Measurements from ENCODE around the gene RACGAP1.
A peak's percentile ranks its signal among the peaks of the same experiment; 100 is the strongest.

RACGAP1 gene

GRCh38 chr12:49970658-49971057, 54.6 kb downstream of the RACGAP1 start:
- peaks cover 8 to 11% of the 10 kb centered on the region in 2 donors for H3K4me1 ChIP-seq (ENCODE audit: control insufficient read depth in 2 of 2, insufficient read depth in 1 of 2, low read depth in 1 of 2, low read length in 2 of 2)
- H3K27ac ChIP-seq (replicated peaks; ENCODE audit: low read length) = no peak overlapping the region
- no peak overlapping the region for H3K4ac ChIP-seq (ENCODE audit: low read length)
- no peak overlapping the region for H3K14ac ChIP-seq (ENCODE audit: low read length)
- DNase-seq (ENCODE audit: low spot score) = no peak
- H3K4me2 ChIP-seq (ENCODE audit: insufficient read depth, low read length, poor library complexity, severe bottlenecking) = no peak overlapping the region
- no peak overlapping the region for H2BK5ac ChIP-seq (ENCODE audit: low read length)
- no peaks in the 10 kb centered on the region for H3K9me3 ChIP-seq (replicated peaks in 1 of 2; ENCODE audit: control insufficient read depth in 2 of 2, insufficient read depth in 1 of 2, low read depth in 1 of 2, low read length in 2 of 2)
- no peak overlapping the region for H3K9ac ChIP-seq (ENCODE audit: low read depth, low read length, poor library complexity)
- H2BK120ac ChIP-seq (ENCODE audit: low read depth, low read length) = no peak overlapping the region
- no peak overlapping the region for H2BK15ac ChIP-seq (ENCODE audit: low read length)
- peaks cover 3% of the 10 kb centered on the region for H3K79me1 ChIP-seq (ENCODE audit: low read depth, low read length)
- no peaks in the 10 kb centered on the region for H3K36me3 ChIP-seq (replicated peaks in 1 of 2; ENCODE audit: control insufficient read depth in 2 of 2, insufficient read depth in 2 of 2, low read length in 2 of 2)
- H3K18ac ChIP-seq (ENCODE audit: low read length) = no peak overlapping the region
- H3K27me3 ChIP-seq (ENCODE audit: control insufficient read depth in 3 of 3, insufficient read depth in 3 of 3, low read depth in 1 of 3, low read length in 3 of 3) = peaks cover 0 to 33% (median 12%) of the 10 kb centered on the region in 3 experiments
- WGBS, 2 donors (ENCODE audit: extremely low coverage in 2 of 2, insufficient read length in 2 of 2, insufficient replicate concordance in 1 of 2) = no CpG with 5 or more reads among the region's 10 CpGs
- H3K4me3 ChIP-seq (ENCODE audit: low read length in 2 of 2) = no peak overlapping the region
- no peak overlapping the region for H4K91ac ChIP-seq (ENCODE audit: low read depth, low read length, poor library complexity)
- no peak overlapping the region for H2BK12ac ChIP-seq (ENCODE audit: low read length)
- no peak overlapping the region for H4K8ac ChIP-seq (ENCODE audit: low read depth, low read length)
- peak overlapping the region; percentile 8 for H2AK5ac ChIP-seq (ENCODE audit: low read depth, low read length)
- H3K23ac ChIP-seq (ENCODE audit: low read depth, low read length, poor library complexity) = no peak overlapping the region
- no peak overlapping the region for H2AFZ ChIP-seq (ENCODE audit: low read length)

DNA sequence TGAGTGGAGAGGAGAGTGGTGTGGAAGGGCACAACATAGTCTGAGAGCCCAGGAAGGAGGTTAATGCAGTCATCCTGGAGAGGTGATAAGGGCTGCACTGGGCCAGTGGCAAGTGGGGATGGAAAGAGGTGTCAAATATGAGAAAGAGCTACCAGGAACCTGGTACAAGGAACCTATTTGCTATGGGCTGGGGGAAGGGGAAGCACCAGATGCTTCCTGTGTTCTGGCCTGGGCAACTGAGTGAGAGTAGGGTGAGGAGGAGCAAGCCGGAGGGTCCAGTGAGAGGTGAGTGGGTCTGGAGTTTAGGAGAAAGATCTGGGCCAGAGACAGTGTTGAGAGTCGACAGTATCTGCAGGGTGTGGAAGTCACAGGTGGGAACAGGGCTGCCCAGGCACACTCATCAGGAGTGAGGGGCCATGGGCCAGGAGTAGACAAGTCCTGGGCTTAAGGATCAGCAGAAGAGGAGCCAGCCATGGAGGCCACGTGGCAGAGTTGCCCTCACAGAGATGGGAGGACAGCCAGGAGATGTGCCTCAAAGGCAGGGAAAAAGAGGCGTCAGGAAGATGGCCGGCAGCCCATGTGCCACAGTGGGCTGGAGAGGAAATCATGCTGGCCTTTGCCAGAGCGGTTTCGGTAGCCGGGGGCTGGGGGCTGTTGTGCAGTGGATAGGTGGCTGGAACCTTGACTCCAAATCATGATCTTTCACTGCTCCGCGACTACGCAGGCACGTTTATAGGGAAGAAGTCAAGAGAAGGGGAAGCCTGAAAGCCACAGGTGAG, 55.5 kb downstream of the RACGAP1 start:
- Histone ChIP-seq H3K9me3 (replicated peaks in 1 of 2; ENCODE audit: control insufficient read depth in 2 of 2, insufficient read depth in 1 of 2, low read depth in 1 of 2, low read length in 2 of 2) (no peaks in the 10 kb centered on the region), H3K4me1 (ENCODE audit: control insufficient read depth in 2 of 2, insufficient read depth in 1 of 2, low read depth in 1 of 2, low read length in 2 of 2) (peaks cover 8 to 14% of the 10 kb centered on the region in 2 donors), H3K9ac (ENCODE audit: low read depth, low read length, poor library complexity) (no peak overlapping the region), H2BK5ac (ENCODE audit: low read length) (peak overlapping the region; percentile 35), H3K4me2 (ENCODE audit: insufficient read depth, low read length, poor library complexity, severe bottlenecking) (no peak overlapping the region), H3K79me1 (ENCODE audit: low read depth, low read length) (peaks cover 3% of the 10 kb centered on the region), H3K18ac (ENCODE audit: low read length) (peak overlapping the region; percentile 21), H3K23ac (ENCODE audit: low read depth, low read length, poor library complexity) (no peak overlapping the region), H3K14ac (ENCODE audit: low read length) (peak overlapping the region; percentile 11), H2AK5ac (ENCODE audit: low read depth, low read length) (no peak overlapping the region), H3K4me3 (ENCODE audit: low read length in 2 of 2) (no peak overlapping the region), H3K36me3 (replicated peaks in 1 of 2; ENCODE audit: control insufficient read depth in 2 of 2, insufficient read depth in 2 of 2, low read length in 2 of 2) (no peaks in the 10 kb centered on the region), H3K27ac (replicated peaks; ENCODE audit: low read length) (no peak overlapping the region), H3K27me3 (ENCODE audit: control insufficient read depth in 3 of 3, insufficient read depth in 3 of 3, low read depth in 1 of 3, low read length in 3 of 3) (peaks cover 0 to 35% (median 12%) of the 10 kb centered on the region in 3 experiments), H2AFZ (ENCODE audit: low read length) (no peak overlapping the region), H4K91ac (ENCODE audit: low read depth, low read length, poor library complexity) (no peak overlapping the region), H4K8ac (ENCODE audit: low read depth, low read length) (no peak overlapping the region), H3K4ac (ENCODE audit: low read length) (no peak overlapping the region), H2BK12ac (ENCODE audit: low read length) (no peak overlapping the region), H2BK120ac (ENCODE audit: low read depth, low read length) (no peak overlapping the region), H2BK15ac (ENCODE audit: low read length) (peak overlapping the region; percentile 84)
- no peak for DNase-seq (ENCODE audit: low spot score)
- no CpG with 5 or more reads among the region's 12 CpGs for WGBS, 2 donors (ENCODE audit: extremely low coverage in 2 of 2, insufficient read length in 2 of 2, insufficient replicate concordance in 1 of 2)

GRCh38 chr12:49969027-49969426, 56.3 kb downstream of the RACGAP1 start:
- H3K4ac ChIP-seq (ENCODE audit: low read length) = no peak overlapping the region
- WGBS, 2 donors (ENCODE audit: extremely low coverage in 2 of 2, insufficient read length in 2 of 2, insufficient replicate concordance in 1 of 2) = no CpG with 5 or more reads among the region's 5 CpGs
- H4K8ac ChIP-seq (ENCODE audit: low read depth, low read length) = no peak overlapping the region
- H3K14ac ChIP-seq (ENCODE audit: low read length) = no peak overlapping the region
- no peak overlapping the region for H2BK5ac ChIP-seq (ENCODE audit: low read length)
- H2AFZ ChIP-seq (ENCODE audit: low read length) = no peak overlapping the region
- DNase-seq (ENCODE audit: low spot score) = no peak
- H3K4me1 ChIP-seq (ENCODE audit: control insufficient read depth in 2 of 2, insufficient read depth in 1 of 2, low read depth in 1 of 2, low read length in 2 of 2) = peaks cover 8 to 14% of the 10 kb centered on the region in 2 donors
- no peak overlapping the region for H3K18ac ChIP-seq (ENCODE audit: low read length)
- no peak overlapping the region for H3K23ac ChIP-seq (ENCODE audit: low read depth, low read length, poor library complexity)
- H3K36me3 ChIP-seq (replicated peaks in 1 of 2; ENCODE audit: control insufficient read depth in 2 of 2, insufficient read depth in 2 of 2, low read length in 2 of 2) = no peaks in the 10 kb centered on the region
- H3K4me2 ChIP-seq (ENCODE audit: insufficient read depth, low read length, poor library complexity, severe bottlenecking) = no peak overlapping the region
- peaks cover 3% of the 10 kb centered on the region for H3K79me1 ChIP-seq (ENCODE audit: low read depth, low read length)
- H3K27ac ChIP-seq (replicated peaks; ENCODE audit: low read length) = no peak overlapping the region
- H2BK12ac ChIP-seq (ENCODE audit: low read length) = no peak overlapping the region
- H2BK15ac ChIP-seq (ENCODE audit: low read length) = no peak overlapping the region
- no peak overlapping the region for H3K4me3 ChIP-seq (ENCODE audit: low read length in 2 of 2)
- no peak overlapping the region for H3K9ac ChIP-seq (ENCODE audit: low read depth, low read length, poor library complexity)
- no peak overlapping the region for H2BK120ac ChIP-seq (ENCODE audit: low read depth, low read length)
- H4K91ac ChIP-seq (ENCODE audit: low read depth, low read length, poor library complexity) = no peak overlapping the region
- no peak overlapping the region for H2AK5ac ChIP-seq (ENCODE audit: low read depth, low read length)
- H3K27me3 ChIP-seq (ENCODE audit: control insufficient read depth in 3 of 3, insufficient read depth in 3 of 3, low read depth in 1 of 3, low read length in 3 of 3) = peaks cover 0 to 41% (median 15%) of the 10 kb centered on the region in 3 experiments
- no peaks in the 10 kb centered on the region for H3K9me3 ChIP-seq (replicated peaks in 1 of 2; ENCODE audit: control insufficient read depth in 2 of 2, insufficient read depth in 1 of 2, low read depth in 1 of 2, low read length in 2 of 2)

DNA sequence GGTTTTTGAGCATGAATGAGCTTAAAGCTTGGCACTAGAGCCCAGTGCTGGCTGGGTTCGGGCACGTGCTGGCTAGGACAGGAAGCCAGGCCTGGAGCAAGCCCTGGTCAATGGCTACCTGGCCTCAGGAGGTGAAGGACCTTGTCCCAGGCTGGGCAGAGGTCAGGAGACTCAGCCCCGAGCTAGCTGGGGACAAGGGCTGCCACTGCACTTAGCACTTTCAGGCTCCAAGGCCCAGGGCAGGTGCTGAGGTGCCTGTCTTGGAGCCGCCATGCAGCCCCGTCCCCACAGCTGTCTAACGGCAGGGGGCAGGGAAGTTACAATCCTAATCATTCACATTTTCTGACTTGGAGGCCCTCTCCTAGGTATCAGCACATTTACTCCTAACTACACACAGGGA, 56.8 kb downstream of the RACGAP1 start:
- Histone ChIP-seq H2BK5ac (ENCODE audit: low read length) (no peak overlapping the region), H4K91ac (ENCODE audit: low read depth, low read length, poor library complexity) (no peak overlapping the region), H2BK15ac (ENCODE audit: low read length) (no peak overlapping the region), H3K36me3 (replicated peaks in 1 of 2; ENCODE audit: control insufficient read depth in 2 of 2, insufficient read depth in 2 of 2, low read length in 2 of 2) (no peaks in the 10 kb centered on the region), H3K9me3 (replicated peaks in 1 of 2; ENCODE audit: control insufficient read depth in 2 of 2, insufficient read depth in 1 of 2, low read depth in 1 of 2, low read length in 2 of 2) (no peaks in the 10 kb centered on the region), H3K4me2 (ENCODE audit: insufficient read depth, low read length, poor library complexity, severe bottlenecking) (no peak overlapping the region), H3K4ac (ENCODE audit: low read length) (peak overlapping the region; percentile 60), H2AFZ (ENCODE audit: low read length) (peak overlapping the region; percentile 91), H3K79me1 (ENCODE audit: low read depth, low read length) (peaks cover 3% of the 10 kb centered on the region), H3K4me3 (ENCODE audit: low read length in 2 of 2) (no peak overlapping the region), H2AK5ac (ENCODE audit: low read depth, low read length) (peak overlapping the region; percentile 70), H4K8ac (ENCODE audit: low read depth, low read length) (no peak overlapping the region), H3K14ac (ENCODE audit: low read length) (no peak overlapping the region), H2BK12ac (ENCODE audit: low read length) (no peak overlapping the region), H3K9ac (ENCODE audit: low read depth, low read length, poor library complexity) (no peak overlapping the region), H3K27ac (replicated peaks; ENCODE audit: low read length) (no peak overlapping the region), H2BK120ac (ENCODE audit: low read depth, low read length) (no peak overlapping the region), H3K23ac (ENCODE audit: low read depth, low read length, poor library complexity) (peak overlapping the region; percentile 81), H3K27me3 (ENCODE audit: control insufficient read depth in 3 of 3, insufficient read depth in 3 of 3, low read depth in 1 of 3, low read length in 3 of 3) (peaks cover 0 to 45% (median 18%) of the 10 kb centered on the region in 3 experiments), H3K18ac (ENCODE audit: low read length) (peak overlapping the region; percentile 23), H3K4me1 (ENCODE audit: control insufficient read depth in 2 of 2, insufficient read depth in 1 of 2, low read depth in 1 of 2, low read length in 2 of 2) (peaks cover 8 to 14% of the 10 kb centered on the region in 2 donors)
- DNase-seq (ENCODE audit: low spot score) = no peak
- WGBS, 2 donors (ENCODE audit: extremely low coverage in 2 of 2, insufficient read length in 2 of 2, insufficient replicate concordance in 1 of 2) = no CpG with 5 or more reads among the region's 6 CpGs
